T-helper 1 cell treated with Interleukin-12 subunit alpha and Interleukin-12 subunit beta and Interleukin-4 antibody, amounts not matched to agents 30 μg/mL and 1 μg/mL, for 36 hours (primary cell): ENCODE measurements around the gene ADAM19.

Source experiments
- H3K27ac Mint-ChIP-seq: one replicate; pipeline ENCODE4 v1.8.0; 2021; ENCODE audit warnings: mild to moderate bottlenecking, mixed read lengths
- H3K27me3 Mint-ChIP-seq: one replicate; pipeline ENCODE4 v1.8.0; 2021; ENCODE audit warnings: low read depth, mixed read lengths
- H3K36me3 Mint-ChIP-seq: one replicate; pipeline ENCODE4 v1.8.0; 2021; ENCODE audit warnings: low read depth, mixed read lengths
- H3K4me1 Mint-ChIP-seq: one replicate; pipeline ENCODE4 v1.8.0; 2021; ENCODE audit warnings: low read depth, mixed read lengths
- H3K4me3 Mint-ChIP-seq: one replicate; pipeline ENCODE4 v1.8.0; 2021; ENCODE audit warnings: mild to moderate bottlenecking, moderate library complexity, mixed read lengths
- H3K9me3 Mint-ChIP-seq: one replicate; pipeline ENCODE4 v1.8.0; 2021; ENCODE audit warnings: mixed read lengths

ADAM19 gene

GRCh38 chr5:157562111-157562581 lies 13.4 kb downstream of the ADAM19 start:
- Mint-ChIP-seq H3K36me3 (peaks cover 83% of the 10 kb centered on the region), H3K4me1 (peaks cover 85% of the 10 kb centered on the region), H3K9me3 (no peaks in the 10 kb centered on the region)

GRCh38 chr5:157561110-157561509 lies 14.5 kb downstream of the ADAM19 start:
- H3K4me3 Mint-ChIP-seq: peak overlapping the region; percentile 10

More at GRCh38 chr5:157562111-157562581, 13.4 kb downstream of the ADAM19 start:
- H3K4me3 Mint-ChIP-seq: peak overlapping the region; percentile 54
- peak overlapping the region; percentile 77 for H3K27ac Mint-ChIP-seq
- no peaks in the 10 kb centered on the region for H3K27me3 Mint-ChIP-seq

GRCh38 chr5:157559301-157559700 lies 16.3 kb downstream of the ADAM19 start:
- Mint-ChIP-seq H3K4me1 (peaks cover 91% of the 10 kb centered on the region), H3K4me3 (no peak overlapping the region), H3K9me3 (no peaks in the 10 kb centered on the region), H3K27ac (peak overlapping the region; percentile 57), H3K36me3 (peaks cover 85% of the 10 kb centered on the region), H3K27me3 (no peaks in the 10 kb centered on the region)

More at GRCh38 chr5:157561110-157561509, 14.5 kb downstream of the ADAM19 start:
- peaks cover 85% of the 10 kb centered on the region for H3K36me3 Mint-ChIP-seq
- no peaks in the 10 kb centered on the region for H3K27me3 Mint-ChIP-seq
- no peaks in the 10 kb centered on the region for H3K9me3 Mint-ChIP-seq
- peaks cover 87% of the 10 kb centered on the region for H3K4me1 Mint-ChIP-seq
- H3K27ac Mint-ChIP-seq: peak overlapping the region; percentile 73

GRCh38 chr5:157558681-157559080 lies 16.9 kb downstream of the ADAM19 start:
- Mint-ChIP-seq H3K9me3 (no peaks in the 10 kb centered on the region), H3K36me3 (peaks cover 83% of the 10 kb centered on the region), H3K27ac (peak overlapping the region; percentile 57), H3K4me1 (peaks cover 88% of the 10 kb centered on the region), H3K4me3 (peak overlapping the region; percentile 42), H3K27me3 (no peaks in the 10 kb centered on the region)

GRCh38 chr5:157558041-157558595 lies 17.5 kb downstream of the ADAM19 start:
- peaks cover 77% of the 10 kb centered on the region for H3K36me3 Mint-ChIP-seq
- no peaks in the 10 kb centered on the region for H3K27me3 Mint-ChIP-seq
- H3K9me3 Mint-ChIP-seq: no peaks in the 10 kb centered on the region
- H3K4me3 Mint-ChIP-seq: no peak overlapping the region
- peaks cover 82% of the 10 kb centered on the region for H3K4me1 Mint-ChIP-seq
- peak overlapping the region; percentile 34 for H3K27ac Mint-ChIP-seq

- H3K27ac Mint-ChIP-seq: no peak overlapping the region
- H3K4me1 Mint-ChIP-seq: peaks cover 78% of the 10 kb centered on the region
- H3K4me3 Mint-ChIP-seq: peak overlapping the region; percentile 25
These were observed 18.8 kb downstream of the ADAM19 start for GRCh38 chr5:157556615-157557418.

GRCh38 chr5:157555037-157555640 lies 20.4 kb downstream of the ADAM19 start:
- Mint-ChIP-seq H3K36me3 (peaks cover 76% of the 10 kb centered on the region), H3K9me3 (no peaks in the 10 kb centered on the region), H3K27me3 (no peaks in the 10 kb centered on the region), H3K4me1 (peaks cover 79% of the 10 kb centered on the region), H3K27ac (peak overlapping the region; percentile 60), H3K4me3 (no peak overlapping the region)

More at GRCh38 chr5:157556615-157557418, 18.8 kb downstream of the ADAM19 start:
- no peaks in the 10 kb centered on the region for H3K9me3 Mint-ChIP-seq
- H3K27me3 Mint-ChIP-seq: no peaks in the 10 kb centered on the region
- H3K36me3 Mint-ChIP-seq: peaks cover 75% of the 10 kb centered on the region

GRCh38 chr5:157554179-157555036 lies 21.2 kb downstream of the ADAM19 start:
- H3K4me3 Mint-ChIP-seq: peak overlapping the region; percentile 46
- peak overlapping the region; percentile 60 for H3K27ac Mint-ChIP-seq
- H3K36me3 Mint-ChIP-seq: peaks cover 77% of the 10 kb centered on the region

GRCh38 chr5:157552650-157553049 lies 22.9 kb downstream of the ADAM19 start:
- peaks cover 82% of the 10 kb centered on the region for H3K4me1 Mint-ChIP-seq
- peak overlapping the region; percentile 41 for H3K27ac Mint-ChIP-seq
- H3K36me3 Mint-ChIP-seq: peaks cover 79% of the 10 kb centered on the region
- H3K4me3 Mint-ChIP-seq: no peak overlapping the region
- H3K9me3 Mint-ChIP-seq: no peaks in the 10 kb centered on the region
- H3K27me3 Mint-ChIP-seq: no peaks in the 10 kb centered on the region

More at GRCh38 chr5:157554179-157555036, 21.2 kb downstream of the ADAM19 start:
- Mint-ChIP-seq H3K27me3 (no peaks in the 10 kb centered on the region), H3K4me1 (peaks cover 82% of the 10 kb centered on the region), H3K9me3 (no peaks in the 10 kb centered on the region)

- Mint-ChIP-seq H3K27ac (peak overlapping the region; percentile 64), H3K4me3 (peak overlapping the region; percentile 37), H3K4me1 (peaks cover 81% of the 10 kb centered on the region)
These were observed 24.9 kb downstream of the ADAM19 start for GRCh38 chr5:157550663-157551062.

GRCh38 chr5:157549954-157550549 lies 25.5 kb downstream of the ADAM19 start:
- Mint-ChIP-seq H3K27ac (peak overlapping the region; percentile 75), H3K9me3 (no peaks in the 10 kb centered on the region), H3K27me3 (no peaks in the 10 kb centered on the region), H3K36me3 (peaks cover 78% of the 10 kb centered on the region), H3K4me3 (peak overlapping the region; percentile 66), H3K4me1 (peaks cover 82% of the 10 kb centered on the region)

More at GRCh38 chr5:157550663-157551062, 24.9 kb downstream of the ADAM19 start:
- no peaks in the 10 kb centered on the region for H3K9me3 Mint-ChIP-seq
- no peaks in the 10 kb centered on the region for H3K27me3 Mint-ChIP-seq
- H3K36me3 Mint-ChIP-seq: peaks cover 76% of the 10 kb centered on the region

GRCh38 chr5:157549283-157549629 lies 26.3 kb downstream of the ADAM19 start:
- H3K27me3 Mint-ChIP-seq: no peaks in the 10 kb centered on the region
- H3K4me3 Mint-ChIP-seq: peak overlapping the region; percentile 66
- peaks cover 82% of the 10 kb centered on the region for H3K4me1 Mint-ChIP-seq
- H3K27ac Mint-ChIP-seq: peak overlapping the region; percentile 75
- H3K36me3 Mint-ChIP-seq: peaks cover 76% of the 10 kb centered on the region
- no peaks in the 10 kb centered on the region for H3K9me3 Mint-ChIP-seq

- H3K4me3 Mint-ChIP-seq: peak overlapping the region; percentile 66
These were observed 26.9 kb downstream of the ADAM19 start for GRCh38 chr5:157548513-157549282.

More at GRCh38 chr5:157548513-157549282, 26.9 kb downstream of the ADAM19 start:
- peak overlapping the region; percentile 75 for H3K27ac Mint-ChIP-seq
- H3K27me3 Mint-ChIP-seq: no peaks in the 10 kb centered on the region
- H3K36me3 Mint-ChIP-seq: peaks cover 74% of the 10 kb centered on the region
- peaks cover 82% of the 10 kb centered on the region for H3K4me1 Mint-ChIP-seq
- H3K9me3 Mint-ChIP-seq: no peaks in the 10 kb centered on the region
